ENCODE data around the gene CPLX3. TPM values are rescaled to one million over a fixed set of nuclear protein-coding genes. Genes with fewer than 3 reads are reported as not detected.

The CPLX3 gene
- total and polyA plus RNA-seq, 2 of the 8 experiments (the other 6 are each of a cell fraction or from before 2014, with no cell fraction given): 0.17 TPM; not detected in 1

DNA sequence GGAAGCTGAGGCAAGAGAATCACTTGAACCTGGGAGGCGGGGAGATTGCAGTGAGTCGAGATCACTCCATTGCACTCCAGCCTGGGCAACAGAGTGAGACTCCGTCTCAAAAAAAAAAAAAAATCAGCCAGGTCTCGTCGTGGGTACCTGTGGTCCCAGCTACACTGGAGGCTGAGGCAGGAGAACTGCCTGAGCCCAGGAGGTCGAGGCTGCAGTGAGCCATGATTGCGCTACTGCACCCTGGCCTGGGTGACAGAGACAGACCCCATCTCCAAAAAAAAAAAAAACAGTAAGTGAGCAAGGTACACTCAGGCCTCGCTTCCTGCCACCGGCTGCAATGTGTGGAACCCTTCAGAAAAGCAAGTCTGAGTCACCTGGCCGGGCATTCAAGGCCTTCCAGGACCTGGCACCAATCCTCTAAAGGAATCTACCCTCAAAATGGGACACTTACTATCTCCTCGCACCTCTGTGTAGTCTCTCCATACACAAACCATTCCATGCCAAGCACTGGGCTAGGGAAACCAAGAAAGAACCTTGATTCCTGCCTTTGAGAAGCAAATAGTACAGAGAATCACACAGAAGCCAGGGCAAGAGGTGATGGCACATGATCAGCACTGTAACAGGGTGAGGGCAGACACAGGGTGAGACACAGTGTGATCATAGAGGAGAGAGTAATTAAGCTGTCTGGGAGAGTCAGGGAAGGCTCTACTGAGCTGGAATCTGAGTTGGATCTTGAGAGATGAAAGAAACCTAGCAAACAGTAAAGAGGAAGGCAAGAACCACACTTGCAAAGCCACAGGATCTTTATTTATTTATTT is 37.0 kb downstream of the CPLX3 start:
- DNase-seq (ENCODE audit: low read depth in 1 of 2, low spot score in 2 of 2) (no peak), FAIRE-seq (no peak)
- TF ChIP-seq CTCF (IDR thresholded peaks at IDR 0.05; ENCODE audit: control extremely low read depth in 1 of 3, insufficient read depth in 1 of 3, low read depth in 1 of 3, low read length in 3 of 3): no peak
- no peak for TF ChIP-seq MAX (IDR thresholded peaks at IDR 0.05)
- no peak for TF ChIP-seq MAFK (IDR thresholded peaks at IDR 0.05; ENCODE audit: low read depth, low read length)
- TF ChIP-seq TAF1 (IDR thresholded peaks at IDR 0.05; ENCODE audit: low read depth, low read length): no peak

More for the DNA sequence above, 37.0 kb downstream of the CPLX3 start:
- H3K23me2 ChIP-seq (ENCODE audit: low read depth, low read length): peaks cover 2% of the 10 kb centered on the region; the same call in 1 of the 2 replicates
- no peak overlapping the region for H3K14ac ChIP-seq (ENCODE audit: insufficient read length)
- ChIA-PET CTCF (ENCODE audit: partially characterized antibody) (interaction anchor here (1.2 kb wide), 1 partner anchor 45 kb away, joined by 3 read pairs; no protein-coding TSS in a partner anchor), POLR2A (ENCODE audit: partially characterized antibody) (interaction anchor here (0.9 to 1.2 kb wide), 2 partner anchors 17 to 38 kb away, joined by 3 to 4 read pairs; no protein-coding TSS in a partner anchor)
- H3K9ac ChIP-seq (replicated peaks in 1 of 4; ENCODE audit: extremely low read depth in 1 of 4, low read depth in 3 of 4, low read length in 3 of 4): no peak overlapping the region
- H3K79me1 ChIP-seq (ENCODE audit: low read depth, low read length): peaks cover 10% of the 10 kb centered on the region
- no peaks in the 10 kb centered on the region for H3K4me1 ChIP-seq (replicated peaks in 1 of 4; ENCODE audit: control insufficient read depth in 3 of 4, insufficient read depth in 4 of 4, low read length in 3 of 4)
- no peak overlapping the region for H2AFZ ChIP-seq (ENCODE audit: low read length)
- peaks cover 3 to 10% of the 10 kb centered on the region in 2 experiments for H4K20me1 ChIP-seq (replicated peaks in 1 of 2; ENCODE audit: control insufficient read depth in 1 of 2, insufficient read depth in 2 of 2, low read length in 2 of 2)
- no peak overlapping the region for H3K4me2 ChIP-seq (ENCODE audit: insufficient read depth in 1 of 2, low read depth in 2 of 2, low read length in 2 of 2)
- no peaks in the 10 kb centered on the region for H3K27me3 ChIP-seq (replicated peaks in 1 of 4; ENCODE audit: control insufficient read depth in 3 of 4, extremely low read depth in 1 of 4, insufficient read depth in 3 of 4, low read length in 3 of 4)
- H3K79me2 ChIP-seq (ENCODE audit: control insufficient read depth in 1 of 2, insufficient read depth in 2 of 2, low read length in 2 of 2): peaks cover 0 to 23% of the 10 kb centered on the region in 2 experiments; a peak in 2 of 4 replicates
- no peak overlapping the region for H2BK12ac ChIP-seq (ENCODE audit: low read depth, low read length)
- no peak overlapping the region for H2AK5ac ChIP-seq (ENCODE audit: low read depth, low read length)
- H4K91ac ChIP-seq (replicated peaks; ENCODE audit: insufficient read length, low read length): no peak overlapping the region
- H3K27ac ChIP-seq (ENCODE audit: low read depth, low read length): no peak overlapping the region
- no peak overlapping the region for H3K23ac ChIP-seq (ENCODE audit: insufficient read length)
- no peak overlapping the region for H3K4me3 ChIP-seq (ENCODE audit: extremely low read depth in 1 of 4, insufficient read depth in 2 of 4, low read depth in 3 of 4, low read length in 4 of 4)
- H2BK5ac ChIP-seq (ENCODE audit: low read depth, low read length): no peak overlapping the region
- no peaks in the 10 kb centered on the region for H3K36me3 ChIP-seq (ENCODE audit: control insufficient read depth in 2 of 4, insufficient read depth in 4 of 4, low read length in 3 of 4)
- no peak overlapping the region for H4K5ac ChIP-seq (ENCODE audit: insufficient read length, low read depth, low read length)
- H2BK15ac ChIP-seq (ENCODE audit: low read length): no peak overlapping the region
- H4K8ac ChIP-seq (ENCODE audit: extremely low read depth, insufficient read depth, low read length): no peak overlapping the region
- 83% methylated on average over 10 of the region's 11 CpGs; no CpG with 5 or more reads in 1 of the 2 experiments for WGBS, 2 experiments (ENCODE audit: extremely low coverage in 1 of 2, insufficient coverage in 1 of 2, insufficient read length in 1 of 2, insufficient replicate concordance in 2 of 2, low coverage in 1 of 2, low lambda C conversion rate in 2 of 2, missing lambda C conversion rate in 1 of 2)
- no peak overlapping the region for H3K4ac ChIP-seq (replicated peaks; ENCODE audit: insufficient read length, low read depth, low read length)
- H3K9me3 ChIP-seq (ENCODE audit: insufficient read depth in 2 of 2, low read depth in 1 of 2, low read length in 1 of 2): no peaks in the 10 kb centered on the region
- no peak overlapping the region for H3K56ac ChIP-seq (replicated peaks; ENCODE audit: insufficient read length, low read depth, low read length)
- H2BK20ac ChIP-seq (ENCODE audit: low read length): no peak overlapping the region
- H2BK120ac ChIP-seq (replicated peaks; ENCODE audit: low read depth, low read length): no peak overlapping the region
- no peak overlapping the region for H3K18ac ChIP-seq (ENCODE audit: extremely low read depth, low read length)

Data from H1 (cell line).